Measurements from ENCODE around the gene FREY1.
A peak's percentile ranks its signal among the peaks of the same experiment; 100 is the strongest.

FREY1 gene

DNA sequence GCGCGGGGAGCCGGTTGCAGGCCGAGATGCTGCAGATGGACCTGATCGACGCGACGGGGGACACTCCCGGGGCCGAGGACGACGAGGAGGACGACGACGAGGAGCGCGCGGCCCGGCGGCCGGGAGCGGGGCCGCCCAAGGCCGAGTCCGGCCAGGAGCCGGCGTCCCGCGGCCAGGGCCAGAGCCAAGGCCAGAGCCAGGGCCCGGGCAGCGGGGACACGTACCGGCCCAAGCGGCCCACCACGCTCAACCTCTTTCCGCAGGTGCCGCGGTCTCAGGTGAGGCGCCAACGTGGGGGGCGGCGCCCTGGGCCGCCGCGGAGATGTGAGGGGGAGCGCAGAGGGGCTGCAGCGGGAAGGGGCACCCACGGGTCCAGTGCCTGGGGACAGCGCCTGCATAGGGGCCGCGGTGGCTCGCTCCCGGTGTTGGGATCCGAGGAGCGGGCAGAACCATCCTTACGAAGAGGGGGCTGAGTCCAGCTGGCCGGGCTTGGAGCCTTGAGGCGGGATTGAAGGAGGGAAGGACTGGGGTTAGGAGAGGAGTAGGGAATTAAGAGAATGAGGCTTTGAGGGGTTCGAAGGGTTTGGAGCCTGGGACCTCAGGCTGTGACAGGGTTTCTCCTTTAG lies 6.8 kb downstream of the FREY1 start:
- H3K27ac ChIP-seq, result peak overlapping the region in 2 of 21 experiments; percentile 6 to 75

GRCh38 chr11:45899448-45900174 lies 7.5 kb downstream of the FREY1 start:
- Histone ChIP-seq H3K27ac (peak overlapping the region in 8 of 21 experiments; percentile 3 to 75 (median 61)), H3K4me3 (peak overlapping the region; percentile 27 to 54 (median 44))

More for the DNA sequence above, 6.8 kb downstream of the FREY1 start:
- H3K4me3 ChIP-seq, result peak overlapping the region; percentile 27 to 54 (median 44)

- H3K27ac ChIP-seq, result peak overlapping the region in 4 of 21 experiments; percentile 6 to 66 (median 58)
- peak overlapping the region in 1 of 7 experiments; percentile 46 for H3K4me3 ChIP-seq
Measured at GRCh38 chr11:45899086-45899447, 8.0 kb downstream of the FREY1 start.

DNA sequence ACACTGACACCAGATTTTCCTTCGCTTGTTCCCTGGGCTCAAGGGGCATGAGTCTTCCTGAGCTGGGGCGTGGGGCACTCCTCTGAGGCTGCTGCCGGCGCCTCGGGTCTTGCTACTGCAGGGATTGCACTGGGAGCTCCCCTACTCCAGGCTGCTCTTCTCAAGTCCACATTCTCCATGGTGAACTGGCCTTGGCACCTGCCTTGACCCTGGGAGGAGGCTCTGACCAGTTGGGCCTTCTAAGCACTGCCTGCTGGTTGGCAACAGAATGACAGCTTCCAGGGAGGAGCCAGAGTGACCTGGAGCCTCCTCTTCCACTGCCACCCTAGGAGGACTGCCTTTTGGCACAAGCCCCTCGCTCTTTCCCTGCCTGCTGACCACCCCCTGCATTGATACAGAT lies 9.5 kb downstream of the FREY1 start:
- H3K27ac ChIP-seq, result no peak overlapping the region
- H3K4me3 ChIP-seq, result no peak overlapping the region

- Histone ChIP-seq H3K4me3 (no peak overlapping the region), H3K27ac (no peak overlapping the region)
Measured at GRCh38 chr11:45896422-45896984, 10.6 kb downstream of the FREY1 start.

GRCh38 chr11:45895553-45896259 lies 11.4 kb downstream of the FREY1 start:
- Histone ChIP-seq H3K27ac (no peak overlapping the region), H3K4me3 (no peak overlapping the region)

- no peak overlapping the region for H3K27ac ChIP-seq
Measured at GRCh38 chr11:45894555-45895247, 12.4 kb downstream of the FREY1 start.

DNA sequence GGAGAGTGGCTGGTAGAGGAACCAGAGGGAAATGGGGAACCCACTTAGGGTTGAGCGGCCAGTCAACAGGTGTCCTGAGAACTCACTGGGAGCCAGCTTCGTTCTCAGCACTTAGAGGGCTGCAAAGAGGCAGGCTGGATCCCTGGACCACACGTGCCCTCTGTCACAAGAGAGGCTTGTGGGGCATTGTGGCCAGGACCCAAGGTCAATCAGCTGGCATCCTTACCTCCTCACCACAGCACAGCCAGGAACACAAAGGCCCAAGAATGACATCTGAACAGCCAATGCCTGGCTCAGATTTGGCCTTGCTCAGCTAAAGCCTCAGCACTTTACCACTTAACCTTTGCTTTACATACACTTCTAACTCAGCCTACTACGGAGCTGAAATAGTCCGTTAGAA lies 14.2 kb downstream of the FREY1 start:
- H3K27ac ChIP-seq, result no peak overlapping the region
- H3K4me3 ChIP-seq, result no peak overlapping the region

More at GRCh38 chr11:45894555-45895247, 12.4 kb downstream of the FREY1 start:
- no peak overlapping the region for H3K4me3 ChIP-seq

DNA sequence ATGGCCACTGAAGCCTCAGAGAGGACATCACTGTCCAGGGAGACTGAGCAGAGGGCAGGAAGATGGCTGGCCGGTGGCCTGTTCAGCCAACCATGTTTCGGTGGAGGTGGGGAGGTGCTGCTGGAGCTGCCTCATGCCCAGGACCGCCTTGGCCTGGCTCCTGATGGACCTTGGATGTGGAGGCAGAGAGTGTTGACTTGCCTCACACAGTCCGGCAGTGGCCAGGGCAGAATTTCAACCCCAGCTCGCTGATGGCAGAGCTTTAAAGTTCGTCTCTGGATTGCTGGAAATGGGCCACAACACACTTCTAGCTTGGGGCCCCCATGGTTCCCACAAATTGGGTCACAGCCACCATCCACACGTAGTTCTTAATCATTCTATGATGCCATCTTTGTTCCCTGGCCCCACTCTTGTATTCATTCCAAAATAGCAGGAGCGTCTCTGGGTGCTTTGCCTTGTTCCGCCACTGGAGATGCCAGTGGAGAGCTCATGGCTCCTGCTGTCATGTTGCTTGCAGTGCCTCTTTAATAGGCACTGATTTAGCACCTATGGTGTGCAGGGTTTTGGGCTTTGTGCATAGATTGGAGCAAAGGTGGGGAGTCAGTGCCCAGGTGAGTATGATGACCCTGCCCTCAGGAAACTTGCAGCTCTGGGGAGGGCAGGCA lies 16.1 kb downstream of the FREY1 start:
- Histone ChIP-seq H3K4me3 (no peak overlapping the region), H3K27ac (no peak overlapping the region)

DNA sequence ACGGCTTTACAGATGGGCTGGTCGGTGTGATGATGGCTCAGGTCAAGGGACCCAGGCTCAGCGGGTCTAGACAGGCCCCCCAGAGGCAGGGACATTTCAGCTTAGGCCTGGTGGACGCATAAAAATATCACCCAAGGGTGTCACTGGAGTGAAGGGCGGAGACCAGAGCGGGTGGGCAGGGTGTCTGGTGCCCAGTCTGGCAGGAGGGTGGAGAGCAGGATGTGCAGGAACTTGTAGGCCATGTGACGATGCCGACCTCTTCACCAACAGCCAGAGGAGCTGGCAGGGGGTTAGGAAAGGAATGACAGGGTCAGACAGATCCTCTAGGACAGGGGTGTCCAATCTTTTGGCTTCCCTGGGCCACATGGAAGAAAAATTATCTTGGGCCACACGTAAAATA lies 17.1 kb downstream of the FREY1 start:
- H3K27ac ChIP-seq, result no peak overlapping the region
- no peak overlapping the region for H3K4me3 ChIP-seq

GRCh38 chr11:45889555-45889954 lies 17.5 kb downstream of the FREY1 start:
- Histone ChIP-seq H3K27ac (no peak overlapping the region), H3K4me3 (no peak overlapping the region)

DNA sequence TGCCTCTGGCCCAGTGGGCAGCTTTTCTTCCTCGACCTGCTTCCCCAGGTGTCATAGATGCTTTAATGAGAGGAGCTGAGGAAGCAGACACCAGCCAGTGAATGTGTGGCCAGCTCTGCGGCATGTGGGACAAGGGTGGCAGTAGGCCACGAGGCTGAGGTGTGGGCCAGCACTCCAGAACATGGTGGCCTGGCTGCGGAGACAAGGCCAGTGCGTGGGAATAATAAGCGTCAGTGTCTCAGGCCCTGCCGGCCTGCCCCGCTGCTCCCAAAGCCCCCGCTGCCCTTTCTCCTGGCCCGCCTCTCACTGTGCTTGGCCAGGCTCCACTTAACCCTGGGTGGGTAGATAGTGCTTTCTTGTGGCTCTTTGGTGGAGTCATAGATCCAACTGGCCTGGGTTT lies 19.5 kb downstream of the FREY1 start:
- Histone ChIP-seq H3K27ac (no peak overlapping the region), H3K4me3 (no peak overlapping the region)

- Histone ChIP-seq H3K27ac (no peak overlapping the region), H3K4me3 (no peak overlapping the region)
Measured at GRCh38 chr11:45886816-45887520, 20.1 kb downstream of the FREY1 start.

- Histone ChIP-seq H3K4me3 (peak overlapping the region in 6 of 7 experiments; percentile 28 to 51 (median 45)), H3K27ac (peak overlapping the region in 1 of 21 experiments; percentile 14)
Measured at GRCh38 chr11:45885921-45886721, 20.9 kb downstream of the FREY1 start.

- Histone ChIP-seq H3K4me3 (peak within 1 kb of the TSS in 6 of 7 experiments; percentile 28 to 51 (median 45)), H3K27ac (peak within 1 kb of the TSS in 1 of 21 experiments; percentile 14)
Measured at GRCh38 chr11:45885274-45885920, 21.7 kb downstream of the FREY1 start, which contains the start of gene MAPK8IP1. Gene MAPK8IP1 (plus strand): TSS chr11:45885651. CDS start chr11:45885821, 170 bp downstream.

- H3K27ac ChIP-seq, result no peak overlapping the region
- H3K4me3 ChIP-seq, result no peak overlapping the region
Measured at GRCh38 chr11:45884596-45885185, 22.4 kb downstream of the FREY1 start.
